HG03575 (cell line): ENCODE results near the gene ACTN1.

Experiments used
- ATAC-seq: cut with Tn5 transposase; IDR thresholded peaks from one replicate; pipeline ENCODE4 v1.9.1; 2021; ENCODE audit not compliant: unreplicated experiment, insufficient number of reproducible peaks, low FRiP score; ENCODE audit errors: extremely low read depth

ACTN1 gene

GRCh38 chr14:68824517-68825347 is 154.4 kb downstream of the ACTN1 start:
- ATAC-seq, result no peak

GRCh38 chr14:68824207-68824516 is 154.9 kb downstream of the ACTN1 start:
- no peak for ATAC-seq
